Activated CD4-positive, CD25-positive, alpha-beta regulatory T cell treated with anti-CD3 and anti-CD28 coated beads, Interleukin-2, amount 50 U/mL, for 16 hours (primary cell): ENCODE data around the gene ENOX2.

Experiments used
- DNase-seq: peaks from one replicate; pipeline ENCODE4 v3.0.0-alpha.2; 2020; ENCODE audit warnings: low read depth, low spot score

Gene ENOX2

GRCh38 chrX:130702867-130703707 is 199.9 kb downstream of the ENOX2 start:
- DNase-seq = no peak

- DNase-seq = no peak
Observed at GRCh38 chrX:130700629-130701028, 202.4 kb downstream of the ENOX2 start.

GRCh38 chrX:130699618-130700017 is 203.4 kb downstream of the ENOX2 start:
- DNase-seq = no peak

GRCh38 chrX:130696542-130696941 is 206.5 kb downstream of the ENOX2 start:
- no peak for DNase-seq

GRCh38 chrX:130695931-130696330 is 207.1 kb downstream of the ENOX2 start:
- no peak for DNase-seq

GRCh38 chrX:130694983-130695382 is 208.0 kb downstream of the ENOX2 start:
- DNase-seq = no peak

- no peak for DNase-seq
Observed at GRCh38 chrX:130691576-130691975, 211.4 kb downstream of the ENOX2 start.

- no peak for DNase-seq
Observed at GRCh38 chrX:130688360-130688759, 214.6 kb downstream of the ENOX2 start.

- DNase-seq = no peak
Observed at GRCh38 chrX:130682990-130683389, 220.0 kb downstream of the ENOX2 start.

- DNase-seq = no peak
Observed at GRCh38 chrX:130680164-130681035, 222.6 kb downstream of the ENOX2 start.

GRCh38 chrX:130676861-130677260 is 226.1 kb downstream of the ENOX2 start:
- no peak for DNase-seq

- no peak for DNase-seq
Observed at GRCh38 chrX:130672214-130672613, 230.8 kb downstream of the ENOX2 start.

- DNase-seq = no peak
Observed at GRCh38 chrX:130669233-130669632, 233.8 kb downstream of the ENOX2 start.

- no peak for DNase-seq
Observed at GRCh38 chrX:130665263-130665662, 237.7 kb downstream of the ENOX2 start.

GRCh38 chrX:130658310-130658709 is 244.7 kb downstream of the ENOX2 start:
- no peak for DNase-seq

GRCh38 chrX:130654409-130654950 is 248.5 kb downstream of the ENOX2 start:
- no peak for DNase-seq

- no peak for DNase-seq
Observed at GRCh38 chrX:130652824-130653578, 250.0 kb downstream of the ENOX2 start.

GRCh38 chrX:130649738-130650137 is 253.3 kb downstream of the ENOX2 start:
- DNase-seq = no peak

- DNase-seq = no peak
Observed at GRCh38 chrX:130647468-130647867, 255.5 kb downstream of the ENOX2 start.

- DNase-seq = no peak
Observed at GRCh38 chrX:130645955-130646583, 256.9 kb downstream of the ENOX2 start.

- no peak for DNase-seq
Observed at GRCh38 chrX:130637591-130637990, 265.4 kb downstream of the ENOX2 start.
